GM19351 (cell line): ENCODE data around the gene YY1AP1.
"Not testable (repeated sequence)": the region's sequence is repeated elsewhere in the genome, so short reads cannot be mapped to it uniquely, and the experiment has no call there.

Experiments used
- ATAC-seq: cut with Tn5 transposase; IDR thresholded peaks from one replicate; pipeline ENCODE4 v1.9.1; 2021; ENCODE audit warnings: mild to moderate bottlenecking, moderate library complexity; ENCODE audit not compliant: unreplicated experiment

YY1AP1 gene

GRCh38 chr1:155688324-155689080 lies at the start of gene YY1AP1:
YY1AP1 (minus strand) TSS chr1:155688774; CDS start chr1:155680436, 8,338 bp downstream.
- peak; percentile 80 for ATAC-seq

GRCh38 chr1:155729031-155729898 lies 40.7 kb upstream of the YY1AP1 start:
- ATAC-seq: no peak

- no peak for ATAC-seq
Observed at GRCh38 chr1:155725142-155725541, 36.6 kb upstream of the YY1AP1 start.

GRCh38 chr1:155719703-155720102 lies 31.1 kb upstream of the YY1AP1 start:
- no peak for ATAC-seq

- ATAC-seq: not testable (repeated sequence)
Observed at GRCh38 chr1:155718524-155719115, 30.0 kb upstream of the YY1AP1 start.

GRCh38 chr1:155717041-155717440 lies 28.5 kb upstream of the YY1AP1 start:
- ATAC-seq: no peak

GRCh38 chr1:155715777-155716176 lies 27.2 kb upstream of the YY1AP1 start:
- ATAC-seq: no peak

- ATAC-seq: not testable (repeated sequence)
Observed at GRCh38 chr1:155715056-155715455, 26.5 kb upstream of the YY1AP1 start.

GRCh38 chr1:155713075-155713474 lies 24.5 kb upstream of the YY1AP1 start:
- ATAC-seq: no peak

- not testable (repeated sequence) for ATAC-seq
Observed at GRCh38 chr1:155712636-155713035, 24.1 kb upstream of the YY1AP1 start.

GRCh38 chr1:155711457-155711856 lies 22.9 kb upstream of the YY1AP1 start:
- not testable (repeated sequence) for ATAC-seq

- ATAC-seq: no peak
Observed at GRCh38 chr1:155709391-155709790, 20.8 kb upstream of the YY1AP1 start.

GRCh38 chr1:155706139-155706538 lies 17.6 kb upstream of the YY1AP1 start:
- no peak for ATAC-seq

GRCh38 chr1:155704414-155704813 lies 15.8 kb upstream of the YY1AP1 start:
- ATAC-seq: not testable (repeated sequence)

GRCh38 chr1:155703216-155703615 lies 14.6 kb upstream of the YY1AP1 start:
- ATAC-seq: no peak

GRCh38 chr1:155701675-155702074 lies 13.1 kb upstream of the YY1AP1 start:
- ATAC-seq: not testable (repeated sequence)

- ATAC-seq: not testable (repeated sequence)
Observed at GRCh38 chr1:155699062-155699461, 10.5 kb upstream of the YY1AP1 start.

GRCh38 chr1:155698382-155699038 lies 9.9 kb upstream of the YY1AP1 start:
- ATAC-seq: no peak

GRCh38 chr1:155697616-155698015 lies 9.0 kb upstream of the YY1AP1 start:
- not testable (repeated sequence) for ATAC-seq

GRCh38 chr1:155697046-155697445 lies 8.5 kb upstream of the YY1AP1 start:
- no peak for ATAC-seq

- no peak for ATAC-seq
Observed at GRCh38 chr1:155696524-155696923, 8.0 kb upstream of the YY1AP1 start.
